Astrocyte (in vitro differentiated cells and primary cell): ENCODE measurements around the gene CTBP2. TPM values are rescaled to one million over a fixed set of nuclear protein-coding genes. Genes with fewer than 3 reads are reported as not detected.

Source experiments
- DNase-seq: peaks from one replicate; pipeline ENCODE4 v3.0.0-alpha.2; 2010; ENCODE audit warnings: low read depth
- FAIRE-seq: peaks from 2 replicates; lab custom pipeline; 2011; peaks lifted over from hg19 to GRCh38; lab: Jason Lieb, UNC
- H2AFZ ChIP-seq: 2 replicates; pipeline ENCODE4 v1.6.0; 2012; ENCODE audit warnings: low read depth, low read length, inconsistent platforms
- H3K27ac ChIP-seq: 2 replicates; pipeline ENCODE4 v1.5.1; 2011; ENCODE audit warnings: low read depth, low read length, inconsistent platforms
- H3K27me3 ChIP-seq: 2 replicates; pipeline ENCODE4 v1.6.0; 2011; ENCODE audit warnings: low read length, inconsistent platforms; ENCODE audit not compliant: insufficient read depth
- H3K36me3 ChIP-seq: 2 replicates; pipeline ENCODE4 v1.5.1; 2011; ENCODE audit warnings: low read length, inconsistent platforms; ENCODE audit not compliant: insufficient read depth
- H3K4me1 ChIP-seq: 2 replicates; pipeline ENCODE4 v1.5.1; 2011; ENCODE audit warnings: low read length, inconsistent platforms; ENCODE audit not compliant: insufficient read depth
- H3K4me2 ChIP-seq: 2 replicates; pipeline ENCODE4 v1.6.0; 2012; ENCODE audit warnings: low read length, inconsistent platforms
- H3K4me3 ChIP-seq: 2 replicates; pipeline ENCODE4 v1.5.1; 2011; ENCODE audit warnings: low read depth, mild to moderate bottlenecking, low read length, inconsistent platforms; ENCODE audit not compliant: insufficient read depth
- H3K79me2 ChIP-seq: 2 replicates; pipeline ENCODE4 v1.6.0; 2012; ENCODE audit warnings: mild to moderate bottlenecking, low read length, inconsistent platforms; ENCODE audit not compliant: insufficient read depth
- H3K9ac ChIP-seq: 2 replicates; pipeline ENCODE4 v1.6.0; 2012; ENCODE audit warnings: mild to moderate bottlenecking, low read length, inconsistent platforms
- H3K9me3 ChIP-seq: 2 replicates; pipeline ENCODE4 v1.5.1; 2012; ENCODE audit warnings: low read depth, mild to moderate bottlenecking, low read length, inconsistent platforms; ENCODE audit not compliant: insufficient read depth
- H4K20me1 ChIP-seq: 2 replicates; pipeline ENCODE4 v1.6.0; 2012; ENCODE audit warnings: low read length, inconsistent platforms; ENCODE audit not compliant: insufficient read depth
- H3K27ac Mint-ChIP-seq: one replicate; pipeline ENCODE4 v1.8.0; 2021; ENCODE audit warnings: mild to moderate bottlenecking, mixed read lengths; ENCODE audit not compliant: unreplicated experiment
- H3K27me3 Mint-ChIP-seq: one replicate; pipeline ENCODE4 v1.8.0; 2021; ENCODE audit warnings: low read depth, mixed read lengths; ENCODE audit not compliant: unreplicated experiment
- H3K36me3 Mint-ChIP-seq: one replicate; pipeline ENCODE4 v1.8.0; 2021; ENCODE audit warnings: low read depth, mixed read lengths; ENCODE audit not compliant: unreplicated experiment
- H3K4me1 Mint-ChIP-seq: one replicate; pipeline ENCODE4 v1.8.0; 2021; ENCODE audit warnings: low read depth, mixed read lengths; ENCODE audit not compliant: unreplicated experiment
- H3K4me3 Mint-ChIP-seq: one replicate; pipeline ENCODE4 v1.8.0; 2021; ENCODE audit warnings: mild to moderate bottlenecking, moderate library complexity, mixed read lengths; ENCODE audit not compliant: unreplicated experiment
- H3K9me3 Mint-ChIP-seq: one replicate; pipeline ENCODE4 v1.8.0; 2021; ENCODE audit warnings: mild to moderate bottlenecking, mixed read lengths; ENCODE audit not compliant: unreplicated experiment
- CTCF ChIP-seq: IDR thresholded peaks from 2 replicates; pipeline ENCODE4 v1.5.1; 2011; ENCODE audit warnings: low read depth, mild to moderate bottlenecking, inconsistent platforms, low read length, moderate library complexity; ENCODE audit not compliant: insufficient read depth
- EZH2 ChIP-seq: IDR thresholded peaks from 2 replicates; pipeline ENCODE4 v1.6.1; 2012; ENCODE audit warnings: mild to moderate bottlenecking, low read length, inconsistent platforms; ENCODE audit not compliant: insufficient read depth
- total RNA-seq: library from RNA; stranded (reverse); gene quantifications from 2 replicates; pipeline ENCODE4 v1.2.1, GENCODE V29; 2021

CTBP2 gene
- total RNA-seq, 1 donor from 2014 or later: 109 TPM

DNA sequence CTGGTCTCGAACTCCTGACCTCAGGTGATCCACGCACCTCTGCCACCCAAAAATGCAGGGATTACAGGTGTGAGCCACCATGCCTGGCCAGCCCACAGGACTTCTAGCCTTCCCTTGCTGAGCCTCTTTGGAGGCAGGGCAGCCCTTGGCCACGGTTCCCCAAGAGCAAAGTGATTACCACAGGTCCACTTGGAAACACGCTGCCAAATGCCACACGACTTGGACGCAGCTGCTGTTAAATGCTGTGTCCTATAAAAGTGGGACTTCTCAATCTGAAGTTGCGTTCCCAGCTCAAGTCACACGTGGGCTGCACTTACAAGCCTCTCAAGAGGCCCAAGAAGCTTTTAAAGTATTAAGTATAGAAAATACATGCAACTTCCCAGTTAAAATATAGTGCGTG is 30.1 kb downstream of the CTBP2 start:
- Histone ChIP-seq H3K27ac (no peak overlapping the region), H4K20me1 (peaks cover 98% of the 10 kb centered on the region), H2AFZ (no peak overlapping the region), H3K4me3 (no peak overlapping the region), H3K27me3 (no peaks in the 10 kb centered on the region), H3K4me1 (no peaks in the 10 kb centered on the region), H3K79me2 (peaks cover 98% of the 10 kb centered on the region), H3K4me2 (no peak overlapping the region), H3K9me3 (no peaks in the 10 kb centered on the region), H3K36me3 (peaks cover 8% of the 10 kb centered on the region), H3K9ac (no peak overlapping the region)
- FAIRE-seq (no peak), DNase-seq (no peak)
- TF ChIP-seq EZH2 (no peak), CTCF (no peak)
- Mint-ChIP-seq H3K27me3 (no peaks in the 10 kb centered on the region), H3K4me3 (no peak overlapping the region), H3K27ac (no peak overlapping the region), H3K9me3 (no peaks in the 10 kb centered on the region), H3K36me3 (peaks cover 27% of the 10 kb centered on the region), H3K4me1 (peaks cover 43% of the 10 kb centered on the region)

- H3K4me1 Mint-ChIP-seq: peaks cover 39% of the 10 kb centered on the region
- Histone ChIP-seq H3K4me3 (no peak overlapping the region), H2AFZ (no peak overlapping the region), H3K27ac (no peak overlapping the region), H3K9me3 (no peaks in the 10 kb centered on the region), H3K9ac (no peak overlapping the region), H3K27me3 (no peaks in the 10 kb centered on the region), H3K36me3 (peaks cover 8% of the 10 kb centered on the region), H3K79me2 (peaks cover 98% of the 10 kb centered on the region), H3K4me2 (no peak overlapping the region), H3K4me1 (peaks cover 5% of the 10 kb centered on the region), H4K20me1 (peaks cover 96% of the 10 kb centered on the region)
- FAIRE-seq (no peak), DNase-seq (no peak)
- H3K27ac Mint-ChIP-seq: no peak overlapping the region
- H3K36me3 Mint-ChIP-seq: peaks cover 24% of the 10 kb centered on the region
- H3K27me3 Mint-ChIP-seq: no peaks in the 10 kb centered on the region
- no peak overlapping the region for H3K4me3 Mint-ChIP-seq
- no peaks in the 10 kb centered on the region for H3K9me3 Mint-ChIP-seq
- TF ChIP-seq CTCF (no peak), EZH2 (no peak)
Observed at GRCh38 chr10:125129076-125129458, 31.3 kb downstream of the CTBP2 start.

DNA sequence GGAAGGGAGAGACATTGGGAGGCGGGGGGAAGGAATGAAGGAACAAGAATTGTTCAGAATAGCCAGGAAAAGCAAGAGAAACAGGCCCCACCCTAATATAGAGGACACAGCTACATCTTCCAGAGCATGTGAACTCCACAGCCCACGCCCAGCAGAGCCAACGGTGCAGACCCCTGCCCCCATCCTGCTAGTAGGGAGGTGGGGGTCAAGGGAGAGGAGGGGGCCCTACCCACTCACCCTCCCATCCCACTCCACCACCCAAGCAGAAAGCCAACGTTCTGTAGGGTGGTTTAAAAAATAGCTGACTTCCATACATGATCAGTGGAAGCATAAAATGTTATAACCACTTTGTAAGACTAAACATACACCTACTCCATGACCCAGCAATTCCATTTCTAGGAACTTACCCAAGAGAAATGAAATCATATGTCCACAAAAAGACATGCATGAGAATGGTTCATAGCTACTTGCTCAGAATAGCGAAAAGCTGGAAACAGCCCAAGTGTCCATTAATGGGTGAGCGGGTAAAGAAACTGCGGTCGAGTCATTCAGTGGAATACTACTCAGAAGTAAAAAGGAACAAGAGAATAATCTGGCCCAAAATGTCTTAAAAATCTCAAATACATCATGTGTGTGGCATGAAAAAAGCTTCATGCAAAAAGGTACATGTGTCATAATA is 31.8 kb downstream of the CTBP2 start:
- no peak overlapping the region for H3K27ac ChIP-seq
- no peak overlapping the region for H2AFZ ChIP-seq
- no peaks in the 10 kb centered on the region for H3K9me3 Mint-ChIP-seq
- FAIRE-seq: no peak
- H3K27me3 Mint-ChIP-seq: no peaks in the 10 kb centered on the region
- peaks cover 98% of the 10 kb centered on the region for H3K79me2 ChIP-seq
- no peak overlapping the region for H3K9ac ChIP-seq
- TF ChIP-seq CTCF (no peak), EZH2 (no peak)
- peaks cover 39% of the 10 kb centered on the region for H3K4me1 Mint-ChIP-seq
- H3K27ac Mint-ChIP-seq: no peak overlapping the region
- peaks cover 8% of the 10 kb centered on the region for H3K36me3 ChIP-seq
- H3K4me3 ChIP-seq: no peak overlapping the region
- H3K27me3 ChIP-seq: no peaks in the 10 kb centered on the region
- no peak for DNase-seq
- H3K4me1 ChIP-seq: peaks cover 10% of the 10 kb centered on the region
- H3K4me2 ChIP-seq: no peak overlapping the region
- H4K20me1 ChIP-seq: peaks cover 96% of the 10 kb centered on the region
- no peaks in the 10 kb centered on the region for H3K9me3 ChIP-seq
- H3K36me3 Mint-ChIP-seq: peaks cover 26% of the 10 kb centered on the region
- H3K4me3 Mint-ChIP-seq: no peak overlapping the region
